ENCODE measurements around the gene LRP1B.

DNA sequence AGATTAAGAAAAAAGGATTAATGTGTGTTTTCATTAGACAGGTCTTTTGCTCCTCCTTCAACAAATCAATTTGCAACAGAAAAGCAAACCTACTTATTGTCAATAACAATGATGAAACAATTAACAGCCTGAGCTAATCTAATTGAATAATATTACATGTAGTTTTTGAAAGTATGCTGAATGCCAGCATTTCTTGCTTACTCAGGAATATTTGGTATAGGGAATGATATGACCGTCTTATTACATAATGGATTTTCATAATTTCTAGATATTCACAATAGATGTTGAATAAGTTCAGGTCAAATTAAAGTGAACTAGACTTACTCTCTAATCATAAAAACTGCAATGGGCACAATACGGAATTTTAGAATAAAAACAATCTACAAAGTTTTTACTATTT lies 1856.9 kb downstream of the LRP1B start:
- TF ChIP-seq CTCF (IDR thresholded peaks at IDR 0.05) (no peak), POLR2AphosphoS5 (IDR thresholded peaks at IDR 0.05) (no peak), POLR2A (IDR thresholded peaks at IDR 0.05) (no peak)

Measured in breast epithelium (tissue), 3 donors.